HG03139 (cell line): ENCODE results near the gene CD164L2.
"Not testable (repeated sequence)": the region's sequence is repeated elsewhere in the genome, so short reads cannot be mapped to it uniquely, and the experiment has no call there.

Source experiments
- ATAC-seq: cut with Tn5 transposase; IDR thresholded peaks from one replicate; pipeline ENCODE4 v1.9.1; 2021; ENCODE audit not compliant: unreplicated experiment

The CD164L2 gene

DNA sequence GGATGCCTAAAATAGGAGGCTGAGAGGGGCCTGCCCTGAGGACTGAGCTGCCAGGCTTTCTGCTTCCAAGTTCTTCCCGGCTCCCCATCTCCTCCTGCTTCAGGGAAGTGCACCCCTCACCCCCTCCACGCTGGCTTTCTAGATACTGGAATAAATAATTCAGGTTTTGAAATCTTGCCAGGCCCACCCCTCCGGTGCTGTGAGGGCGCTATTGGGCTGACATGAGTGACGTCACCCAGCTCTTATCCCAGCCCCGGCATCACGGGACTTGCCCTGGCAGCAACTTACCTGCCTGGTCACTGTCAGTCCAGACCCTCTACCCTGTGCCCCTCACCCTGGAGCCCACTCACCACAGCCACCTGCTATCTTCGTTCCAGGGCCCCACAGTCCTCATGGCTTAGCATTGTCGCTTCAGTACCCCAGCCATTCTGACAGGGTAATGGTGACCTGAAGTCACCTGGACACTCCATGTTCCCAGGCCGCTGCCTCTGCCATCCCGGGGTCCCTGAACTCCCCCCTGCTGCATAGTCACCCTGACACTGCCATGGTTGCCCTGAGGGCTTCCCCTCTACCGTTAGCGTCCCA, 8.5 kb upstream of the CD164L2 start:
- no peak for ATAC-seq

DNA sequence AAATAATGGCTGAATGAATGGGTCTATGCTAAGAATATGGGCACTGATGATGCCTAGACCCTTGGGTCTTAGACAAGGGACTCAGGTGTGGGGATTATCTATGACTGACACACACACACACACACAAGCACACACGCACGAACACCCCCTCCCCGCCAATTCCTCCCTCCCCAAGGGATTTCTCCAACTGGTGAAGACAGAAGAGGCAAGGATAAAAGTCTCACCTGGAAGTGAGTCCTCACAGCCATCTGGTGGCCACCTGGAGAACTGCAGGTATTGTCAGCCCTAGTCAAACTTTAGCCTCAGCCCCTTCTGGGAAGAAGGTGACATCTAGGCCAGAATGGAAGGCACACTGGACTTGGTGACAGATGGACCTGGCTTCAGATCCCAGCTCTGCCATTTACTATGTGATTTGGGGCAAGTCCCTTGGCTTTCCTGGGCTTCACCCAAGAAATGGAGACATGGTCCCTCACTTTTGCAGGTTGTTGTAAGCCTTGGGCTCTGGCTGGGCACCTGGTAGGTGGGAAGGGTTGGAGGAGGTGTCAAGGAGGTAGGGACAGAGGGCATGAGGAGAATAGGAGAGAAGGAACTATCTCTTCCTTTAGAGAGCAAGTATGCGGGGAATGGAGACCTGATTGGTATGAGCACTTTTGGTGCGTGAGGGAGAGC, 5.3 kb upstream of the CD164L2 start:
- ATAC-seq, result no peak

DNA sequence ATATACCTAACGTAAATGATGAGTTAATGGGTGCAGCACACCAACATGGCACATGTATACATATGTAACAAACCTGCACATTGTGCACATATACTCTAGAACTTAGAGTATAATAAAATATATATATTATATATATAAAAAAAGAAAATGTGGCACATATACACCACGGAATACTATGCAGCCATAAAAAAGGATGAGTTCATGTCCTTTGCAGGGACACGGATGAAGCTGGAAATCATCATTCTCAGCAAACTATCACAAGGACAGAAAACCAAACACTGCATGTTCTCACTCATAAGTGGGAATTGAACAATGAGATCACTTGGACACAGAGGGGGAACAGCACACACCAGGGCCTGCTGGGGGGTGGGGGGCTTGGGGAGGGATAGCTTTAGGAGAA, 1.7 kb upstream of the CD164L2 start:
- ATAC-seq, result not testable (repeated sequence)

DNA sequence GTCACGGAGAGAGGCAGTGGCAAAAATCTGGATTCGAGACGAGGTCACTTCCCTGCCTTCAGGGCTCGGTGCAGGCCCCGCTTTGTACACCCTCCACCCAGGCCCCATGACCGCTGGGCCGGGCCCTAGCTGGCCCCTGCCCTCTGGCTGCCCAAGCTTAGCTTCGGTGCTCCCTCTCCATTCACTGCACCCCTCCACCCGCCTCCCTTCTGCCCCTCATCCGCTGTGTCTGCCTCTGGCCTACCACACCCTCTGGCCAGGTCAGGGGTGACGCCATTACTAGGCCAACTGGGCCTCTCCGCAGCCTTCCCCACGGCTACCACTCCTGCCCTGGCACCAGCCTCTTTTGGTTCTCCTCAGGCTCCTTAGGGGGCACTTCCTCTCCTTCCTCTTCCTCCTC, 528 bp upstream of the CD164L2 start:
- no peak for ATAC-seq

GRCh38 chr1:27381969-27382762, 967 bp downstream of the CD164L2 start:
- no peak for ATAC-seq

DNA sequence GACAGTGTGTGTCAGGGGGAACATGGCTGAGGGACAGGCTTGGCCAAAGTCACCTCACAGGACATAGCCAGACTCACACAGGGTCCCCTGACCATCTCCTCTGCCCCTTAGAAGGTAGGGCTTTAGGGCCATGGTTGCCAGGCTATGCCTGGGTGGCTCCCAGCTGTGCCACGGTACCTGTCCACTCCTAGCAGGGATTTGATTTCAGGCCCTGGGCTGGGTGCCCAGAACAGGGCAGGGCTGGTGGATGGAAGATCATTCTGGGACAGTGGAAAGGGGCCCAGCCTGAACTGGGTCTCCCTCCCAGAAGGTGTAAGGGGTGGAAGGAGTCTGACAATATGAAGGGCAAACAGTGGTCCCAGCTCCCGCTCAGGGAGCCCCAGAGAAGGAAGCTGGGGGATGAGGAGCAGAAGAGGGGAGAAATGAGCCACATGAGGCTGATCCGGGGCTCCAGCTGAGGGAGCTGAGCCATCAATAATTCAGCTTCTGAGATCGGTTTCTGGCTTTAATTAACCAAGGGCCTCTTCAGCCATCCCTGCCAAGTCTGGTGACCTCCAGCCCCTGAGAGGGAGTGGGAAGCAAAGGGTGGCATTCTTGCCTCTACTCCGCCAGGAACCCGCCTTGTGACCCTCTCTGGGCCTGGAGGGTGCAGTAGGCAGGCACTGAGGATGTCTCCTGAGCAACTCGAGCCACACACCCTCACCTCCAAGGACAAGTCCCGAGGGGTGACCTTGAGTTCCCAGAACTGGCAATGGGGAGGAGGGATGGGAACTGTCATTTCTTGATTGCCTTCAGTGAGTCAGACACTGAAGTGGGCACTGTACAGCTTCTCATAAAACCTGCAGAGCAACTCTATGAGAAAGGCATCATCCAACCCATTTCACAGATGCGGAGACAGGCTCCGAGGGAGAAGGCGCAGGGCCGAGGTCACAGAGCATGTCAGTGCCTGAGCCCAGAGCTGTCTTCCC, 2.1 kb downstream of the CD164L2 start:
- no peak for ATAC-seq

- ATAC-seq, result no peak
Observed at GRCh38 chr1:27380224-27380623, 2.9 kb downstream of the CD164L2 start.

DNA sequence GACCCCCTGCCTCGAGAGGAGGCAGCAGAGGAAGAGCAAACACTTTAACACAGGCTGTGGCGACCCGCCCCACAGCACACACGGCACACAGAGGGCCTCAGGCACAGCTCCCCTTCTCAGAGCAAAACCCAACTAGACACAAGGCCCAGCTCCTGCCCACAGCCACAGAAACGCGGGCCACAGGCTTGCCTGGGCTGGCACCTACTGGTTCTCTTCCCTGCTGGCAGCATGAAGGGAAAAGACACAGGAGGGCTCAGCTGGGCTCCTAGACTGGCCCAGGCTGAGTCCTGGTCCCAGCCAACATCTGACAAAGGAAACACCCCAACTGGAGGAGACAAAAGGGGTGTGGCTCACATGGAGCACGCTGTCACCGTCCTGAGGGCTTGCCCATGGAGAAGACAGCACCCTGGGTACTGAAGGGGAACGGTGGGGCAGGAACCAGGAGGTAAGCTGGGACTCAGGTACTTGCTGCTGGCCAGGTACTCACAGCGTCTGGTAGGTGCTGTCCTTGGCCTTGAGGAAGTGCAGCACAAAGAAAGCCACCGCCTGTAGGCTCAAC, 3.5 kb downstream of the CD164L2 start:
- no peak for ATAC-seq

- no peak for ATAC-seq
Observed at GRCh38 chr1:27377760-27378495, 5.2 kb downstream of the CD164L2 start.

- ATAC-seq, result no peak
Observed at GRCh38 chr1:27374362-27375086, 8.6 kb downstream of the CD164L2 start, which contains the start of gene FCN3. Gene FCN3 (minus strand): TSS chr1:27374824. CDS start chr1:27374818, 6 bp downstream.

DNA sequence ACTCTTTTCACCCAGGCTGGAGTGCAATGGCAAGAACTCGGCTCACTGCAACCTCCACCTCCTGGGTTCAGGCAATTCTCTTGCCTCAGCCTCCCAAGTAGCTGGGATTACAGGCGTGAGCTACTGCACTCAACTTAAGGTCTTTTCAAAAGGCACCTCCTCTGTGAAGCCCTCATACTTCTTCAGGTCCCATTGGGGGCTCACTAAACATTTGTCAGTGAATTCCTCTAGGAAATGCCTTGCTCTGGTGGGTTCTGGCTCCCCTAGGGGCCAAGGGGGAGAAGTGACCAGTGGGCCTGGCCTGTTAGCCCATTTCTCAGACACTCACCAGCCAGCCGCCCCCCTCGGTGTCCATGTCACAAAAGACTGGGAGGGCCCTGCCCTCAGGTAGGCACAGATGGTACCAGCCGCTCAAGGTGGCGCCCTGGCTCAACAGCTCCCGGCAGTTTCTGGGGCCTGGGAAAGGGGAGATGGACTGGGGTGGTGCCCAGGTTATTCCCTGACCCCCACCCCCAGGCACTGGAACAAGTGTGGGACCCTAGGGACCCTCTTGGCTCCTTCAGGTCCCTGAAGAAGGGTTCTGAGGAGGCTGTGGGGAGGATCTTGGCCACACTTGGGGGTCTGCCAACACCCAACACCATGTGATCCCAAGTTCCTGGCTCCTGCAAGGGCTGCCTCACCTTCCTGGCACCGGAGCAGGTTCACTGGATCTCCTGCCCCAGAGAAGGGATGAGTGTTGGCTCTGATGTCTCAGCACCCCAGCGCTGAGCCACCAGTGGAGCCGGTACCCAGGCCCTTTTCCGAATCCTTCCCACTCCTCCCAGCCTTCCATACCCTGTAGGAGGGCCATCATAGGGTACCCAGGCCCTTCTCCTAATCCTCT, 10.1 kb downstream of the CD164L2 start:
- ATAC-seq, result no peak

DNA sequence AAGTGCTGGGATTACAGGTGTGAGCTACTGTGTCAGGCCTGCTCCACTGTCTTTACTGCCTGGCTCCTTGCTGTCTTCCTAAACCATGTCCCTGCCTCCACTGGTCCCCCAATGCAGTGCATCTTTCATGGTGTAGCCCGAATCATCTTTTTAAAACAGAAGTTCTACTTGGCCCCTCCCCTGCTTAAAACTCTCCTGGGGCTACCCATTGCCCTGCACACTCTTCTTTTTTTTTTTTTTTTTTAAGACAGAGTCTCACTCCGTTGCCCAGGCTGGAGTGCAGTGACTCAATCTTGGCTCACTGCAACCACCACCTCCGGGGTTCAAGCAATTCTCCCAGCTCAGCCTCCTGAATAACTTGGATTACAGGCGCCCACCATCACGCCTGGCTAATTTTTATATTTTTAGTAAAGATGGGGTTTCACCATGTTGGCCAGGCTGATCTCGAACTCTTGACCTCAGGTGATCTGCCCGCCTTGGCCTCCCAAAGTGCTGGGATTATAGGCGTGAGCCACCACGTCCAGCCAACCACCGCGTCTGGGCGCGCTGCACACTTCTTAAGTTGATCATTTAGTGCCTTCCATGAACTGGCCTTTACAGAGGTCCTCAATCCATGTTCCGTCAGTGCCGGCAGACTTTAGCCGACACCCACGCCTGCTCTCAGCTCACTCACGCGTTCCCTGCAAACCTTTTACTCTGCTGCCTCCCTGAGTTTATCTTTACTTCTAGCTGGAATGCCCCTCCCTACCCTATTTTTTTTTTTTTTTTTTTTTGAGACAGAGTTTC, 10.9 kb downstream of the CD164L2 start:
- ATAC-seq, result no peak

- no peak for ATAC-seq
Observed at GRCh38 chr1:27368869-27369582, 14.1 kb downstream of the CD164L2 start.

DNA sequence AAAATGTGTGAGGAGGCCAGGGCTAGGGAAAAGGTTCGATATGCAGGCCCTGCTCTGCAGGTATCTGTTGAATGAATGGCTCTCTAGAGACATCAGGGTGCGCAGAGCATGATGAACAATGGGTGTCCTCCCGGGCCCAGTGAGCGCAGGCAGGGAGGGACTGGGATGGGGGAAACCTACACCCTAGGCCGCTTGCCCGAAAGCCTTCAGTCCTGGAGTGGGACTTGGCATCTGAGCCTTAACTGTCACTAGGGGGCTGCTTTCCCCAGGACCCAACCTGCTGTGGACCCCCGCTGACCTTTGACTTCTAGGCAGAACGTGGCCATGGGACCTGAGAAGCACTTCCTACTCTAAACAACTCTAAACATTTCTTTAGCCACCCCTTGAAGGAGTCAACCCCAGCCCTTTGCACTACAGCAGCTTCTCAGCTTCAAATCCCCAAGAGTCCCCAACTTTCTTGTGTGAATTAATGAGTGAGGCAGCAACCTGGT, 15.9 kb downstream of the CD164L2 start:
- ATAC-seq, result no peak

DNA sequence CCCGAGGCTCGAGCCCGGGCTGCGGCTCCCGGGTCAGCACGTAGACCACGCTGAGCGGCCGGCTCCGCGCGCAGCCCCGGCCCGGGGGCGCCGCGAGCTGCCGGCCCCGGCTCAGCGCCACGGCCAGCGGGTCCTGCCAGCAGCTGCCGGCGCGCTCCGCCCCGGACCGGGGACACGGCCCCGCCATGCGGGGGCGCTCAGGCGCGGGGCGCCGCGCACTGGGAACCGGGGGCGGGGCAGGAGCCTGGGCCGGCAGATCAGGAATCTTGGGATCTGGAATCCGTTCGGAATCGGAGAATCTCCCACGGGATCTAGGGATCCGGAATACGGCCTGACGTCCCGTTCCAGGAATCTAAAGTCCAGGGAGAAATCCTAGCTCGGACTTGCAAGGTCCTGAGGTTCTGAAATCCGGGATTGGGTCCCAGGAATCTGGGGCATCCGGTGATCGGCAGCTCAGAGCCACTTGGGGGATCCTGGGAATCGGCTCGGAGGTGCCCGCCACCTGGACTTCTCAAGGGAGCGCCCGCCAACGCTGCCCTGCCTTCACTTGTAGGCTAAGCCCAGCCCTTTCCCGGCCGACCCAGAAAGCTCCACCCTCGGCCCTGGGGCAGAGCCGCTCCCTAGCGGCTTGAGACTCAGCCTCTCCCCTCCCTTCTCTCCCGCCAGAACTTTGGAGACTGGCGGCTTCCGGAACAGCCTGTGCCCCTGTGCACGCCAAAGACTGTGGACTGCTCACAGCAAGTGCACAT, 16.5 kb downstream of the CD164L2 start, which contains the start of gene MAP3K6:
MAP3K6 (minus strand) TSS at position 551 of the 749 bp plus-strand sequence; CDS start at position 187, 364 bp downstream.
- ATAC-seq, result no peak

- no peak for ATAC-seq
Observed at GRCh38 chr1:27366113-27366410, 17.1 kb downstream of the CD164L2 start.
